ENCODE data around the gene BCKDHB.

GRCh38 chr6:80343511-80343910 is 237.0 kb downstream of the BCKDHB start:
- TF ChIP-seq POLR2AphosphoS5 (IDR thresholded peaks at IDR 0.05) (no peak), CTCF (IDR thresholded peaks at IDR 0.05 in 8 of 11, conservative IDR thresholded peaks at IDR 0.05 in 3 of 11) (no peak), POLR2A (IDR thresholded peaks at IDR 0.05) (no peak)
